Stimulated activated CD8-positive, alpha-beta memory T cell treated with anti-CD3 and anti-CD28 coated beads, Interleukin-15, amount 100 ng/mL, for 4 hours (primary cell): ENCODE data around the gene MRPL33.
A peak's percentile ranks its signal among the peaks of the same experiment; 100 is the strongest.

Experiments used
- DNase-seq, 2 donors: peaks; one replicate each; pipeline ENCODE4 v3.0.0-alpha.2; 2020; ENCODE audit warnings: low read depth in 2 of 2

Gene MRPL33

DNA sequence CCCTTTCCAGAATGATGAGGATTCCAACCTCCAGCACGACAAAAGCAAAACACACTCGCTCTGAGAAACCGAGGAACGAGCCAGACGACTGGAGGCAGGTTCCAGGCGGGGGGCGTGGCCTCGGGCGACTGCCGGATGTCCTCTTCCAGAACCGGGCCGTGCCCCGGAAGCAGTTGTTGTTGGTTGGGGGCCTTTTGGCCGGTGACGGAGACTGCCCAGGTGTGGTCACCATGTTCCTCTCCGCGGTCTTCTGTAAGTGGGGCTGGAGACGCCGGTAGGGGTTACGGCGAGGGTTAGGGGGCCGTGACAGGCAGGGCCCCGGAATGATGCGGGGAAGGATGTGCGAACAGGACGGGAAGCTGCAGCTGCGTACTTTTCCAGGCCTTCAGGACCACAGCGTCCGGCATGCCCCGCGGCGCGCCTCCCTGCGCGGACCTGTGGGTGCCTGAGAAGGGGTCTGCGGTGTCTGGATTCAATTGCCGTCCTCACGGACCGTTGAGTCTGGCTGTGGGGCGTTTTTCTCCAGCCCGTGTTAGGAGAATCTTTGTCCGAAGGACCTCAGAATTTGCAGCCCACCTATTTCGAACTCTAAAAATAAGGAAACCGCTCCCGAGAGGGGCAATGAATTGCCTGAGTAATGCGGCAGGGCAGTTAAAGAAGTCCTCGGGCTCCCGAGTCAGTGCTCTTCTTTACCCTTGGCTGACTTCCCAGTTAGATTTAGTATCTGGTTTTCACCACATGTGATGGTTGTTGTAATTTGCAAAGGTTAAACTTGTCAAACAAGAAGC, at the start of gene MRPL33:
MRPL33 (plus strand) TSS at position 172 of the 788 bp plus-strand sequence; CDS start at position 231, 59 bp downstream.
- DNase-seq: peak; percentile 80 to 84

DNA sequence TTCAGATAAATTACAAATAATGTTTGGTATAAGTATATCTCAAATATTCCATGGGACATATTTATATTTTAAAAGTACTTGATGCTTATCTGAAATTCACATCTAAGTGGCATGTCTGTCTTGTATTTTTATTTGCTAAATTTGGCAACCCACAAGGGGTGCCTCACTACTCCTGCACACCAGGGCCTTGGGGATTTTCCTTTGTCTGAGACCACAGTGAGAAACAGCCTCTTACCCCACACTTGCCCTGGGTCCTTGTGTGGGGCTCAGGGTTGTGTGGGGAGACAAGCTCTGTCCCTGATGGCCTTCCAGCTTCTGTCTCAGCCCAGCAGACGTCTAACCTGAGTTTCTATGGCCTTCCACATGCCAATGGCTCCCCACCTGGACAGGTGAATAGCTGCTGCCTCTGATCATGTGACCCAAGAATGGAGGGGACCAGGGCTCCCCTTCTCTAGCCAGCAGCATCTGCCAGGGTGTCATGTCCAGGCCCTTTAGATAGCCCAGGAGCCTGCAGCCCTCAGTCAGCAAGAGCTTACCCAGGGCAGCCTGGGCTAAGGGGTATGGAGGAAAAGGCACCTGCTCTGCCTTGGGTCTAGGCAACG, 49.5 kb upstream of the MRPL33 start:
- no peak for DNase-seq

DNA sequence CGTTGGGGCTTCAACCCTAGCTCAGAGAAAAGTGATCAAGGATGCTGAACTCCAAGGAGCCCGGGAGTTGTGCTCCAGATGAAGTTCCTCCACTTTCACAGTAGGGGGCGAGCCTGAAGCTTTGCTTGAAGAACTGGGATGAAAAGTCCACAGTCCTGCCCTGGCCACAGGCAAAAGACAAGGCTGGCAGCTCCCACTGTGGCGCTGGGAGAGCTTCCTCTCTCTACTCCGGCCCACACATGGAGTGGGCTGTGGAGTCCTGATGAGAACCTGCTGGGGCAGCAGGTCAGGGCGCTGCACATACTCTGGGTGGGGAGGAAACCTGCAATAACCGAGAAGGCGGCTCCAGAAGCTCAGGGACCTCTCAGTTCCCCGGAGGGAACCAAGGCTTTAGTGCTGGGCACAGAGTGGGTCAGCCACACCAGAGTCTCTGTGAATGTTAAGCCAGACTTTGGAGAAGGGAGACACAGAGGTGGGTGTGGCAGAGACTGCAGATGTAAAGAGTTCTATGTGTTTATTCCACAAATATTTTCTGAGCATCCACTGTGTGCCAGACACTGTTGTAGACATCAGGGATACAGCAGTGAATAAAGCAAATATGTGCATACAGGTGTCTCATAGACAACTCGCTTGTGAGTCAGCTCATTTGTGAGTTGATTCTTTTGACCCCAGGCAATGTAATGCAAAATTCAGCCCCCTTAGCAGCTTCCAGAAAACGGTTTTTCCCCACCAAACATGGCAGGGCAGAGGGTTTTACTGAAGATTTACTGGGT, 48.0 kb upstream of the MRPL33 start:
- DNase-seq: no peak

DNA sequence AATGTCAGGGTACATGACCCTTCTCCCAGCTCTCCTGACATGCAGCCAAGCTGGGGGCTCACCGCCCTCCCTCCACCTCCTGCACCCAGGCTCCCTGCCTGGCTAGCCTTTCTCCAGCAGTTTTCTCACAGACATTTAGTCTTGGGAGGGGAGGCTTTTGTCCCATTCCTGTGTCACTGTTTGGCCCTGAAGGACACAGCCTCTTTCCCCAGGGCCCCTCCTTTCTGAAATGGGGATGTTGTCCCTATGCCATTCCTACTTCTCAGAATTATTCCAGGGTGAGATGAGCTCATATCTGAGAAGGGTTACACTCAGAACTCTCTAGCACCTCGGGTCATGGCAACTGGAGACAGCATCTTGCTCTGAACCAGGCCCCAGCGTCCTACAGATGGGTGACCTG, 47.3 kb upstream of the MRPL33 start:
- DNase-seq: no peak

DNA sequence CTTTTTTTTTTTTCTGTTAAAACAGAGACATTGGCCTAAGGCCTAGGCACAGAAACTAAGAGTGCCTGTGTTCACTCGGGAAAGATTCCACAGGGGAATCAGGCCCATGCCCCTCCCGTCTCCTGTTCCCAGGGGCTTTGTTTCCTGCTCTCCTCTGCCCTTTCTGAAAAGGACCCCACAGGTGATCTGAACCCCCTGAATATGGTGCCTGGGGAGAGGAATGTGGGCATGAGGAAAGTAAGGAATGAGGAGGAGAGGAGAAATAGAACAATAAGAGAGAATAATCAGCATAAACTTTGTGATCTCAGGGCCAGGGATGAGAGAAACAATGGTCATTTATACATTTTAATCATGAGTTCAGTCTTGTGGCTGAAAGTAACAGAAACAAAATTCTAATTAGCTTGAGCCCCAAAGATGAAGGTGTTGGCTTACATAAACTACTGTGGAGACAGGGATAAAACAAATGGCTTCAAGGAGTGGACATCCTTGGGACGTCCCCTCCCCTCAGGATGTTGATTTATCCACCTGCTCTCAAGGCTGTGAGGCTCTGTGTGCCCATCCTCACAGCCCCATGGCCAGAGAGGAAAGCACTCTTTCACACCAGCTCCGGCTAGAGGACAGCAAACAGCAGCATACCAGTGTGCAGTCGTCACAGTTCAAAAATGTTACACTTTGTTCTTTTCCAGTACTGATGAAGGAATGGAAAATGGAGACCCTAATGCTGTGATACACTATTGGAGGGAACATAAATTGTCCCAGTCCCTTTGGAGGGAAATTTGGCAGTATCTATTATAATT, 46.4 kb upstream of the MRPL33 start:
- no peak for DNase-seq

DNA sequence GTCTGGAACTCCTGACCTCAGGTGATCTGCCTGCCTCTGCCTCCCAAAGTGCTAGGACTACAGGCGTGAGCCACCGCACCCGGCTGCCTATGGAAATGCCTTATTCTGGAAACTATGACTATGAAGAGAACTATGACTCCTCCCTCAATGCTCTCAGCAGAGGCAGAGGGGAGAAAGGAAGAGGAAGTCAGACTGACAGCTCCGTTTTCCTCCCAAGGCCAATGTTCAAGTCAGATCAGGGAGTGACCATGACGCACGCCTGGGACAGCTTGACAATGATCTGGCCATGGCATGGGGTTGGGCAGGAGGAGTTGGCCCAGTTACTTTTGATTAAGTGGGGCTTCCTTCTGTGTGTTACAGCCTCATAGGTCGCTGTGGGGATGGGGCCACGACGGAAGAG, 44.3 kb upstream of the MRPL33 start:
- no peak for DNase-seq

DNA sequence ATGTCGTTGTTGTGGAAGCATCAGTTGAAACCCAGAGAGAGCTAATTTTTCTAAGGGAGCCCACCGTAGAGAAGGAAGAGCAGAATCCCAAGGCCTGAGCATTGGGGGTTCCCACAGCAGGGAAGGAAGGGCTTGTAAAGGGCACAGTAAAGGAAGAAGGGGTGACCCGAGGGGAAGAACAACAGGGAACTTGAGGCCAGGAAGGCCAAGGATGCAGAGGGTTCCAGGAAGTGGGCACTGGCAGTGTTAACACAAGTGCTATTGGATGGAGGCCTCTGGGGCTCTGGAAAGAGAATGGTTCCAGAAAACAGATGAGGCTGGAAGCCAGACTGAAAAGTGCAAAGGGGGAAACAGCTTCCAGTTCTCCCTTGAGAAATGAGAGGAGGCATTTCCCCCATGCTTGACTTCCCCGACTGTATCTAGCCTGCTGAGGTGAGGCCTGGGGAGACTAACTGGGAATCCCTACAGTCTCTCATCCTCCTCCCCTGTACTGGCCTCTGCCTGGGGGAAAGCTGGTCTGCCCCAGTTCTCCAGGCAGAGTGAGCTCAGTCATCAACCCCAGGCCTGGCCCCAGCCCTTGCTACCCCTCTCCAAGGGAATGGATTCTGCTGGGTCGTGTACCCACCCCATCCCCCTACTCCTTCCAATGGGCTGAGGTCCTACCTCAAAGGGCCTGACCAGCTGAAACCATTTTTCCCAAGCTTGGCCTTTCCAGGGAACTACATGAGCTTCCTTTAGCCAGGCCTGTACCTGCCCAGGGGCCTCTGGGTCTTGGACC, 43.2 kb upstream of the MRPL33 start:
- DNase-seq: no peak

DNA sequence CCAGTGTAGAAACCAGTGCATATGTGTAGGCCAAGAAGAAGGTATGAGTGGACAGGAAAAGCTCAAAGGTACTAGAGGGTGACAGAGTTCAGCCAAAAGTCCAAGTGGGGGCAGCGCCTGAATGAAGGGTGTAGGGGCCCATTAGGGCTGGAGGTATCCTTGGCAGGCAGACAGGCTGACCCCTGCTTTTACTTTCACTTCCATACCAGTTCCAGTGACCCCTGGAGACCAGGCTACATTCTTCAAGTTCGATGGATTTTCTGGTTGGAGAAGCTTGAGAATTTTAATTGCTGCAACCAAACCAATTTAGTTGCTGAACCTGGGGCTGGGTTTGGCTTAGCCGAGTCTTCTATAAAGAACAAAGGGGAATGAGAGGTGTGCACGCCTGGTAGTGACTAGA, 42.3 kb upstream of the MRPL33 start:
- DNase-seq: no peak

DNA sequence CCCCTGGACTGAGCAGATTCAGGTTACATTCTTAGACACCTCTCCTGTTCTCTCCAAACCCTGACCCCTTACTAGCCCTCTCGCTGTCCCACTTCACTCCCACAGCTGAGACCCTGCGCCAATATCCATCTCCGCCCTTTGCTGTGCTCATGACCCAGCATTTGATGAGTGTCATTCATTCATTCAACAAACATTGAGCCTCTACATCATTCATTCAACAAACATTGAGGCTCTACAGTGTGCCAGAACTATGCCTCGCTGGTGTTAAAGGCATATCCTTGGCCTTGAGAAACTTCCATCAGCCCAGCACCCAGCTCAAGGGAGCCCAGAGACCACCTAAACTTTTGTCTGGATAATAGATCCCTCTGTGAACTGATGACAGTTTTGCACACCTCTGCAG, 41.9 kb upstream of the MRPL33 start:
- no peak for DNase-seq

DNA sequence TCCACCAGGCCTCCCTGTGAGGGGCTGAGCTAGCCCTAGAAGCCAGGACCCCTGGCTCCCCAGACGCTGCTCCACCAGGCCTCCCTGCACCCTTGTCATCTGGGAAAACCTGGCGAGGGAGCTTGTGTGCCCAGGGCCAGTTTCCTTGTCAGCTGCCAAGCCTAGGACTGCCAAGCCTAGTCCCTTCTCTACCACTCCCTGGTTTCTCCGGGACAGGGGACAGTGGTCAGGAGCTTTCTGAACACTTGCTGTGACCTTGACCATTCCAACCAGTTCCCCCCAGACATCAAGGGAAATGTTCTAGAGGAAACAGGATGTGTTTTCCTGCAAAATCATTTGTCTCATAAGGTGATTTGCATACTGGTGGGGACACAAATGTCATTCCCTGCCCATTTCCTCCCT, 41.3 kb upstream of the MRPL33 start:
- no peak for DNase-seq

DNA sequence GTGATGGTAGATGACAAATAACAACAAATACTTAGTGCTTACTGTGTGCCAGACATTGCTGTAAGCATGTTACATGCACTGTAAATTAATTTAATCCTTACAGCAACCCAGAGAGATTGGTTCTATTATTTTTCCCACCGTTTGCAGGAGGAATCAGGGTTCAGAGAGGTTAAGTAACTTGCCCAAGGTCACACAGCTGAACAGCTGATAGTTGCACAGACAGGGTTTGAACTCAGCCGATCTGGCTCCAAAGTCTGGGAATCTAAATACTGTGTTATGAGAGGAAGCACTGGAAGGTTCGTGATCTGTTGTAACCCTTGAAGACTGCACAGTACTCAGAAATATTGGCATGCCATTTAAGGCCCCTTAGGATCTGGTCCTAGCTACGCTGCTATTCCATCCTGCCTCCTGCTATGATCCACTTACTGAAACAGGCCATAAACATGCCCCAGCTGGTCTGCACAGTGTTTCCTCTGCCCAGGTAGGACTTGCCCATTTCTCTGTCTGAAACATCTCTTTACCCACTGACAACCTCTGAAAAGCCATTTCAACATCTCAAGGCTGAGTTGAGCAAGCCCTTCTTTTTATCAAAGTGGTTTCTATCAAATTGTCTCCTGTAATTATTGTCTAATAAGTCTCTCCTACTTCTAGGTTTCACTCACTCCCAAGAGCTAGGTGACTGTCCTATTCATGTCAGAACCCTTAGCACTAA, 40.4 kb upstream of the MRPL33 start:
- DNase-seq: no peak

DNA sequence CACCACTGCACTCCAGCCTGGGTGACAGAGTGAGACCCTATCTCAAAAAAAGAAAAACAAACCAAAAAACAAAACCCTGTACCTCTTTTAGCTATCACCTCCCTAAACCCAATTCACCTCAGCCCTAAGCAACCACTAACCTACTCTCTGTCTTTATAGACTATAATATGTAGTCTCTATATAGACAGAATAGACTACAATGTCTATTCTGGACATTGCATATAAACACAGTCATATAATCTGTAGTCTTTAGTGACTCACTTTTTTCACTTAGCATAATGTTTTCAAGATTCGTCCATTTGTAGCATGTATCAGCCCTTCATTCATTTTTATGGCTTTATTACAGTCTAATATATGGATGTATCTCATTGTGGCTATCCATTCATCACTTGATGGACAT, 37.2 kb upstream of the MRPL33 start:
- no peak for DNase-seq

DNA sequence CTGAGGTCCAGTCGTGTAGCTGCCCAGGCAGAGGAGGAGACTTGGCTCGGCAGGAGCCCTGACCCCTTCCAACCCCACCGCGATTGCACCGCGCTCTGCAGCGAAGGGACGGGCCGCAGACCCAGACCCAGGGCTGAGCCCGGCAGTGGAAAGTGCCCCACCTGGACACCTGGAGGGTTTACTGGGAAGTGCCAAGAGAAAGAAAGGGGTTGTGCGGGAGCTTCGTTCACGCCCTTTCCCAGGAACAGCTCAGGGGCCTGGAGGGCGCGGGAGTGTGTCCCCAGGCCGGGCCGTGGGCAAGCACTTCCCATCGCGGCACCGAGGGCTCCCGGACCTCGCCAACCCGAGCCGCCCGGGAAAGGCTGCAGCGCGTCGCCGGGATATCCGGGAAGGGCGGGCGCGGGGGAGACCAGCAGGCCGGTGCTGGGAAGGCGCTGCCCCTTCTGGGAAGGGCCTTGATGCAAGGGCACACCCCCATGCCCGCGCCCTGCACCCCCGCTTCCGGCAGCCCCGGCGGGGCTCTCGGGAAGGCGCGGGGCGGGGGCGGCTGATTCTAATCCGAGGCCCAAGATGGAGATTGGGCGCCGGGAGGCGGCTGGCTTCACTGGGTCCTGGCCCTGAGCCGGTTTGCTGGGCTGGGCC, 36.1 kb upstream of the MRPL33 start:
- DNase-seq: peak; percentile 52 to 54

DNA sequence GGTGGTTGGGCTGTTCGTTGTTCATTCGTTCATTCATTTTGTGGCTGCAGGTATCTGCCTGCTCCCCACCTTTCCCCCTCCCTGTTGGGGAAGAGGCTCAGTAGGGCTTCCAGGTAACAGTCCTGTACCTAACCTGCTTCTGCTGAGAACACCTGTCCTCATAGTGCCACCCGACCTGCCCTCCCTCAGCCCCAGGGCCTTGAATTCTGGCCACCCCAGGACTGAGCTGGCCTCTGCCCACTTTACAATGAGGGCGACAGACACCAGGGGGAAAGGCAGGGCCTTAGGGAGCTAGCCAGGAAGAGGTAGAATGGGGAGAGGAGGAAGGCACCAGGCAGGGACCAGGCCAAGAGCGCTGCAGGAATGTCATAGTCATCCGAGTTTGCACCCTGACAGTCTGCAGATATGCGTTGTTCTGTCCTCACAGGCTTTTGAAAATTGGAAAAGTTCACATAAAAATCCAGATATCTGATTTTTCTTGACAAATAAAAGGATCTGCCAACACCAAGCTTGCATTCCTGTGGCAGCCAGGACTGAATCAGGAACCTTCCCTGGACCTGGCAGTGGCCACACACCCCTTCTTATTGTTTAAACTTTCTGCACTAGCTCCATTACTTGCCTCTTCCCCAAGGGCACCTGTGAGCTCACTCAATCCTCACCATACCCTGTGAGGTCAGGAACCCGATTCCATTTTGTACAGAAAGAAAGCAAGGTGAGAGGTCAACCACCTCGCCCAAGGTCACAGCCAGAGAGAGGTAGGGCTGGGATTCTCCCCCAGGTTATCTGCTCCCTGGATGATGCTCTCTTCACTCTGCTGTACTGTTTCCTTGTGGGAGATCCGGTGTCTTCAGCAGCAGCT, 35.3 kb upstream of the MRPL33 start:
- DNase-seq: no peak

DNA sequence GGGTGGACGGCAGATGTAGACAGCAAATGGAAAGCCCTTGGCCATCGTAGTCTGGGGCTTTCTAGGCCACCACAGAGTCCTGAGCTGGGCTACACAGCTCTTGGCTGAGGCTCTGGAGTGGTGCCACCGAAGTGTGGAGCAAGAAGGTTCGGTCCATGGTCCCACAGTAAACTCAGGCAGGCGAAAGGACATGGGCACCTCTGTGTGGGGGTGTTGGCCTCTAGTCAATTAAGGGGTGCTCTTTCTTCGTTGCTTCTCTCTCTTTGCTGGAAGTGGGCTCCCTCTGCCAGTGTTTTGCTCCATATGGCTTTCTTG, 34.7 kb upstream of the MRPL33 start:
- DNase-seq: no peak

DNA sequence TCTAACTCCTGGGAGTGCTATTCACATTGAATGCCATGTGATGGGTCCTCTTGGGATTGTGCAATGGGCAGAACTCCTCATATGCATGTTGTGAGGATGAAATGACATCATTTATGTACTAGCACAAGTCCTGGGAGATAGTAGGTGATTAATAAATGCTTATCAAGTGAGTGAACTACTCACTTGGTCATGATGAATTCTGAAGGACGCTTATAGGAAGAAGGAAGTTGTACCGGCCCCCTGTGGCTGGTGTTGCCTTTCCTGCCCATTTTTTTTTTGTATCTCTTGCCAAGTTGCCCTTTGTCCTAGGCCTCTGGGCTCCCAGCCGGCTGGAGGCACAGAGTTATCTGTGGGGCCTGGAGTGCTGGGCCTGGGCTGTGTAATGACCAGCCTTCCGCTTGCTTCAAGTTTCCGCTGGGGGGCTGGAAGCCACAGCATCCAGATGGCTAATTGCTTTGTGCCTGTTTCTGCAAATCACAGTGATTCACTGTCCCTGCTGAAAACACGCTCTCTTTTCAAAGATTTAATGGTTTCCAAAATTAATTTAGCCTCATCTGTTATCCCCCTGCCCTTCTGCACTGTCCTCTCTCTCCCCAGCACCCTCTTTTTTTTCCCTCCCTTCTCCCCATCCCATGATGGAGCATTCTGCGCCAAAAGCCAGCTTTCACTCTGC, 33.7 kb upstream of the MRPL33 start:
- no peak for DNase-seq

DNA sequence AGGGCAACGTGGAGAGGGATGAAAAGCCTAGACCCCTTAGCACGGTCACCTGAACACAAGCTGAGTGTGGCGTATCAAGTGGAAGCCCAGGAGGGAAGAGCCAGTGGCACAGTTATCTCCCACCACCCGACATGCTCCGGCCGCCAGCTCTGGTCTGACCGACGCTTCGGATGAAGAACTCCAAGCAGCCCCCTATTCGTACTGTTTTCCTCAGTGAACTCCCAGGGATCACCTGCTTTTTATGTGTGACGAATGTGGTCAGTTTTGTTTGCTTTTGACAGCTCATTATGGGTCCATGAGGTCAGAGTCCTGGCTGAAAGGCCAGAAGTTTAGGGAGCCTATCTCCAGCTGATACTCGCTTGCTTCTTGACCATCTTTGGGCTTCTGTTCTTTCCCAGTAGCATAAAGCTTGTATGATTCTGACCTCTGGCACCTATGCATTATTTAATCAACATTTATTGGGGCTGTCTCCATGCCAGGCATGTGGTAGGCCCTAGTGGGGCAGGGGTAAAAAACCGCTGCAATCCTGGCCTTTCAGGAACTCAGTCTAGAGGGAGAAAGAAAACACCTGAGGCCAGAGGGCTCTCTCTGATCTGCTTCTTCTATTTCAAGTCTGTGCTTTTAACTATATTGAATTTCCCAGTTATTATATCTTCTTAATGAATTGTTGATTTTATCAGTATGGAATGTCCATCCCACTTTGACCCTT, 33.0 kb upstream of the MRPL33 start:
- no peak for DNase-seq

DNA sequence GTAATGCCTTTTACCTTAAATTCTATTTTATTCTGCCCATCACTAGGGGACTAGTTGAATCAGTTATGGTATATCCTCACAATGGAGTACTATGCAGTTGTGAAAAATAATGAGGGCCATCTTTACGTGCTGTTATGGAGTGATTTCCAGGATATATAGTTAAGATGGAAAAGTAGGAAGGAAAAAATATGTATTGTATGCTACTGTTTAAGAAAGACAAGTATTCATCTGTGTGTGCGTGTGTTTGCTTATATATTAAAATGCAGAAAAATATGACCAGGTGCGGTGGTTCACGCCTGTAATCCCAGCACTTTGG, 32.5 kb upstream of the MRPL33 start:
- DNase-seq: no peak
